Brain pericyte (primary cell): ENCODE measurements around the gene NFATC2.

ENCODE experiments used
- DNase-seq: peaks from one replicate; pipeline ENCODE4 v3.0.0-alpha.2; 2012; ENCODE audit warnings: low read depth, low spot score

The NFATC2 gene

DNA sequence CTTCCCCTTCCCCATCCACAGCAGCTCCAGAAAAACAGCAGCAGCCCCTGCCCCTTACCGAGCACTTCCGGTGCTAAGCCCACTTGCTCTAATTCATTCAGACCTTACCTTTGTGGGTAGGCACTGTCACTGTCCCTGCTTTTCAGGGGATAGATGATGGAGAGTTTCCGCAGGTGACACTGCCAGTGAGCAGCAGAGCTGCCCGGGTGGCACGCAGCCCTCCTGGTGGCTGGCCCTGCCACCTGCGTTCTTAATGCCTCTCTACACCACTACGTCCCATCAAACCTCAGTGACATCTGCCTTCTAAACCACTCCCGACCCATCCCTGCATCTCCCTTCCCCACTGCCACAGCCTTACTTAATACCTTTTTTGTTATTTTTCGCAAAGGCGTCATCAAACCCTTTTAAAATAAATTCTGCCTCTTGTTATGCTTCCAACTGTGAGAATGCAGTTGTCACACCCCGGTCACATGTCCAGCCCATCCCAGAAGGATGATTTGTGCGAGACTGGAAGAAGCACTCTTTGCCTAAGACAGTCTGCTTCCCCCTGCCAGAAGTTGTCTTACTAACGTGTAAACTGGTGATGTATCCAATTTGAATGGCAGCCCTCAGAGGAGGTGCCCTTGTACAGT lies 89.7 kb downstream of the NFATC2 start:
- DNase-seq, result no peak

DNA sequence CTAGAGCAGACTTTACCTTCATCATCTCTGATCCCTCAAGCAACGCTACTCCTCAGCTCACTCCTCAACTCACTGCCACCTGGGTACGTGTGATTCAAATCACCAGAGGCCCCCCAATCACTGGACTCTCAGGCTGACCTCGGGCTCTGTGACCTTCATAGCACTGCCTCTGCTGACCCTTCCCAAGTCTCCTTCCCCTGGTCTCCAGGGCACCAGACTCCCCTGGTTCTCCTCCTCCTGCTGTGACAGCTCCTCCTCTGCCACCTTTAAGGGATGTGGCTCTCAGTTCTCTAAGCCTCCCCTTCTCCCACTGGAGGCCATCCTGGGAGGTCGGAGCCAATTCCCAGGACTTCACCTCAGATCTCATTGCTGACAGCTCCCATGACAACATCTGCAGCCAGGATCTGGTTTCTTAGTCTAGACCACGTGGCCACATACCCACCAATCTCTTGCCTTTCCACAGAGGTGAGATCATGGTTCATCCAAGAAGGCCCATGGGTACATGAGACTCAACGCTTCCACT lies 90.4 kb downstream of the NFATC2 start:
- no peak for DNase-seq

DNA sequence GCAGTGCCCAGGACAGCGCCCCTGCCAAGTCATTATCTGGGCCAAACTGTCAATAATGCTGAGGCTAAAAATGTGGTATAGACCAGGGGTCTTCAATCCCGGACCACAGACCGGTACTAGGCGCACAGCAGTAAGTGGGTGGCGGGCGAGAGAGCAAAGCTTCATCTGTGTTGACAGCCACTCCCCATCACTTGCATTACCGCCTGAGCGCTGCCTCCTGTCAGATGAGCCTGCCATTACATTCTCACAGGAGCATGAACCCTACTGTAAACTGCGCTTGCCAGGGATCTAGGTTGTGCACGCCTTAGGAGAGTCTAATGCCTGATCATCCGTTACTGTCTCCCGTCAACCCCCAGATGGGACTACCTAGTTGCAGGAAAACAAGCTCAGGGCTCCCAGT lies 91.0 kb downstream of the NFATC2 start:
- no peak for DNase-seq

DNA sequence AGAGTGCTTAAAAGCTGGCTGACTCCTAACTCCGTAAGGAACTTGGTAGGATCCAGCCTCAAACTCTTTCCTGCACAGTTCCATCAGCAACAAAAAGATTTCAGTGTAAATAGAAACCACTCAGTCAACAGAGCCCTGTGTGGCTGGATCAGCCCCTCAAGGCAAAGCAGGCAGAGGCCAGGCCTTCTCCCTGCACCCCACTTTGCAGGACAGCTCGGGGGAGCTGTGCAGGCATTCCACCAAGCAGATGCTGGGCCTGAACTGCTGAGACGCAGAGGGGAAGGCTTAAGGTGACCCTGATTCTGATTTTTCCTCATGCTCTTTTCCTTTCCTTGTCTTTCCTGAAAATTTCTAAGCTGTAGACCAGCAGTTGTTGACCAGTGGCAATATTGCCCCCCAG lies 91.5 kb downstream of the NFATC2 start:
- no peak for DNase-seq

DNA sequence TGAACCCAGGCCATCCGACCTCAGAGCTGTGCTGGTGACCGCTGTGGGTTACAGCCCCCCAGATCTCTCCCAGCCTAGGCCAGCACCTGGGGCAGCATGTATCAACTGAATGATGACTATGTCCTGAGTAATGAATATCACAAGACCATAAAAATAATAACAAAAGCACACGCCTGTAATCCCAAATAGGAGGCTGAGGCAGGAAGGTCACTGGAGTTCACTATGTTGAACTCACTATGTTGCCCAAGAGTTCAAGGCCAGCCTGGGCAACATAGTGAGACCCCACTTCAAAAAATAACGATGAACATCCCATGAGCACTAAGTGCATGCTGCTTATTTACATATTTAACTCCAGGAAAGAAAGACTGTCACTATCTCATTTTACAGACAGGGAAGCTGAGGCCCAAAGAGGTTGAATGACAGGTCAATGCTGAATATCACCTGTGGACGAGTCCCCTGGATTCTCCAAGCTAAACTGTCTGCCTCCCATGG lies 92.3 kb downstream of the NFATC2 start:
- DNase-seq, result no peak

DNA sequence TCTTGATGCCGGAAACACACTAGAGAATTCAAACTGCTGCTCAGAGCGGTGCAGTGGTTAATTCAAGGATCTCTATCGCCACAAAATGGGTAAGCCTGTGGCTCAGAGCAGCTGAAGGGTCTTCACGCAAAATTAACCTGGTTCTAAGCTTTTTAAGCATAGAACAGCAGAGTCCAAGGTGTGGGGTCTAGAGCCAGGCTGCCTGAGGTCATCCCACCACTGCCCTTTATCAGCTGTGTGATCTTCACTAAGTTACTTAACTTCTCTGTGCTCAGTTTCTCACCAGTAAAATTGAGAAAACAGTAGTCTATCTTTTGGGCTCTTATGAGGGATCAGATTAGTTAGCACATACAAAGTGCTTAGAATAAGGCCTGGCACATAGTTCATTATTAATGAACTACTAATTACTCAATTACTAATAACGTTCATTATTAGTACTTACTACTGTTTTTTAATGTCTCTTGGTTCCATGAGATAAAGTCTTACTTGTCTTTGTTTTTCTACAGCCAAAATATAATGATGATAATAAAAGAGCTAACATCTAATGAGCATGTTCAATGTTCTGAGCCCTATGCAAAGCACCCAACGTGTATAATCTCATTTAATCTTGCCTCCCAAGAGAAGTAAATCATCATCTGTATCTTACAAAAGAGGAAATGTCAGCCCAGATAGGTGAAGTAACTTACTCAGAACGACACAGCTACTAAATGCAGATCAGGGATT lies 92.9 kb downstream of the NFATC2 start:
- DNase-seq, result no peak

DNA sequence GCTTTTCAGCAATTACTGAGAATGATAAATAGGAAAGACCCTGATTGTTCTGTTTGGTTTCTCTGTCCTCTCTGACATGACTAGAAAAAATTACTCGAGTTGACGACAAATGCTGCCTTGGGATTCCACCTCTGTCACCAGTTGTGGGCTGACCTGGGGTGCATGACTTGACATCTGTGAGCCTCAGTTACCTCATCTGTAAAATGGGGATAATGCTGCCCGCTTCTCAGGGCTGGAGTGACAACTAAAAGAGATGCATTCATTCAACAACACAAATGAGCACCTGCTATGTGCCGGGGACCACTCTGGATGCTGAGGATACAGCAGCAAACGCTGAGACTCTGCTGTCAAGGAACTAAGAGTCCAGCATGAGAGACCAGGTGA lies 94.8 kb downstream of the NFATC2 start:
- no peak for DNase-seq

DNA sequence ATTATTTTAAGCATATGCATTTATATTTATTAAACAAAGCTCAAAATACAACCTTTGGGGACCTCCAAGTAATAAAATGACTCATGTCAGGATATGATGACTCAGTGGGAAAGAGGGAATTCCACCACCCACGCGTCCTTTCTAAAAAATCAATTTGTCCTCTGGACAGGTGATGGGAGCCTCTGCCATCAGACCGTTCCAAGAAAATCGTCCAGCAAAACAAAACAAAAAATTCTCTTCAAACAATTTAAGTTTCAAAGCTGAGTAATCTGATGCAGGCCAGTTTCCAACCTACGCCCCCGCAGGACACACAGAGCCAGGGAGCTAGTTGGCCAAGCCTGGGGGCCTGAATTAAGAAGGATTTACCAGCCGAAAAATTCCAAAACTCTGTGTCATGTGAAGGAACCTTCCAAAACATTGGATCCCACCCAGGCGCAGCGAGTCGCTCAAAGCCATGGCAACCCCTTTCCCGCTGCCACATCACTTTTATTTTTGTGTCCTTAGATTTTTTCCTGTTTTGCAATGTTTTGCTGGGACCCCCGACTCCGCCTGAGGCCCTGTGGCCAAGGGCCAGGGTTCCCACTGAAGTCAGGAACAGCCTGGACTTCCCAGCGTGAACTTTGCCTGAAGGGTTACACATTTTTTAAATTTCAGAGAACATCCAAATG lies 95.3 kb downstream of the NFATC2 start:
- DNase-seq, result no peak

DNA sequence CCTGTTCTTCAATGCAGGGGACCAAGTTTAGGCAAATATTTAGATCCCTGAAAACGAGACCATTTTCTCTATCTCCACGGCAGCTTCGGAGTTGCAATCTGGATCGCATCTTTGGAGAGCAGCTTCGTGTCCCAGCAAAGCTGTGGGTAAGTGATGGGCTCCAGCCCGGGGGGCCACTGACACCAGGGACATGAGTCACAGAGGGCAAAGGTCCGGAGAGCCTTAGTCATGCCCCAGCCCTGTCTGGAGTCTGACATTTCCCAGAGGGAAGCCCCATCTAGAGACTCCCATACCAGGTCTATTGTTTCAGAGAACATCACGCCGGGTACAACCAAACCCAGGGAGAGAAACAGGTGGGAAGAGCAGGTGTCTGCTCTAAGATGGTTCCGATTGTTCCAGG lies 95.9 kb downstream of the NFATC2 start:
- DNase-seq, result no peak

DNA sequence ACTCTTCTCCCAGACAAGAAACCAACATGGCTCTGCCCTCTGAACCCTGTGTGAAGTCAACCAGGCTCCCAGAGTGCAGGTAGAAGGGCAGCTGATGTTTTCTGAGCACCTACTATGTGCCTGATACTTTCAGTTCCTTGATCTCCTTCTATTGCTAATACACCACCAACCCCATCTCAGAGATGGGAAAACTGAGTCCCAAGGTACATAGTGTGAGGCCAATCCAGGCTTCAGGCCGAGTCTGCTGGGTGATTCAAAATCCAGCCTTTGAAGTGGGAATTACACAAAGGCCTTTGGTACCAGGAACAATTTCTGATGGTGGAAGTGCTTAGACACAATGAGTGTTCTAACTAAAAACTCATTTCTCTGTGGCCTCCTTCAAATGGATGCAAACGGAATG lies 96.3 kb downstream of the NFATC2 start:
- DNase-seq, result no peak

DNA sequence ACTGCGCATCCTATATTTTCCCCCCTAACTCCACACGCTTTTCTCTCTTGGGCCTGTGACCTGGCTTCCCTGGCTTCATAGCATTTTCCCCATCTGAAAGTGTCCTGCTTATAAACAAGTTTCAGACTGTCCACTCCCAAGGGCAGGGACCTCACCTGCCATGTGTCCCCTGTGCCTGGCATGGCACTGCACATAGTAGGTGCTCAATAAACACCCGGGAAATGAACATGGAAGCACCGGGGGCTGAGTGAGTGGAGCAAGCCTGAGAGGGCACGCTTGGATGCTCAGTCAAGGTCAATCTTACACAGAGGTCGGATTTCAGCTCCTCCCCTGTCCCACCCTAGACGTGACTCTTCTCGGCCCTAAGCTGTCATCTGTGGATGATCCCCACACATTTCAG lies 96.9 kb downstream of the NFATC2 start:
- DNase-seq, result no peak

DNA sequence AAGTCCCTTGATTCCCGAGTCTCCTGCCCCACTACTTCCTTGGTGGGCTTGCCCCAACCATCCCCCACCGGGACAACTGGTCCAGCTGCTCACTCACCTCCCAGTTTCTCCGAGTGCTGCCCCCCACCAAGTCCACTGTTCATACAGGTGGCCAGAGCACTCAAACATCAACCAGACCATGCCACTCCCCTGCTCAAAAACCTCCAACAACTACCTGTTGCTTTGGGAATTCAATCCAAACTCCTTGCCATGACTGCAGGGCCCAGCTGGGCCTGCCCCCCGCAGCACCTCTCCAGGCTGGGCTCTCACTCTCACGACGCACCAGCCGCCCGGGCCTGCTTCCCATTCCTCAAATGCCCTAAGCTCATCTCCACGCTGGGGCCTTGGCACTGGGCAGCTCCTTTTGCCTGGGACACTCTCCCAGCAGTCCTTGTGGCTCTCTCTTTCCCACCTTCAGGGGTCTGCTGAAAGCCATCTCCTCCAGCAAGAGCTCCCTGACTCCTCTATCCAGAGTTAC lies 97.5 kb downstream of the NFATC2 start:
- no peak for DNase-seq

DNA sequence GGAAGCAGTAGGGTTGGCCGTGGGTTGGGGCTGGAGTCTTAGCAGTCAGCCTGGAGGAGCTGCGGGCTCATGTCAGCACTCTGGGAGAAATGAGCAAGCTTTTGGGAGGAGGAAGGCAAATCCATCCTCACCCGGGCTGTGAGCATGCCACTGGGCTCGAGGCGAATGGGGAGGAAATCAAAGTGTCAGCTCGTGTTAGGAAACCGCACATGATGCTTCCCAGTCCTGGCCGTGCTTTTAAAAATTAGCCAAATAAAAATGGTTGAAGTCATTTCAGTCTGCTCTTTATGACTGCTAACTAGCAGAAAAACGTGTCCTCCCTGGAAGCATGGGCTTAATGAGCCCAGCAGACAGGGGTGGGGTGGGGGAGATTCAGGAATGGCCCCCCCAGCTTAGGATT lies 98.1 kb downstream of the NFATC2 start:
- no peak for DNase-seq

DNA sequence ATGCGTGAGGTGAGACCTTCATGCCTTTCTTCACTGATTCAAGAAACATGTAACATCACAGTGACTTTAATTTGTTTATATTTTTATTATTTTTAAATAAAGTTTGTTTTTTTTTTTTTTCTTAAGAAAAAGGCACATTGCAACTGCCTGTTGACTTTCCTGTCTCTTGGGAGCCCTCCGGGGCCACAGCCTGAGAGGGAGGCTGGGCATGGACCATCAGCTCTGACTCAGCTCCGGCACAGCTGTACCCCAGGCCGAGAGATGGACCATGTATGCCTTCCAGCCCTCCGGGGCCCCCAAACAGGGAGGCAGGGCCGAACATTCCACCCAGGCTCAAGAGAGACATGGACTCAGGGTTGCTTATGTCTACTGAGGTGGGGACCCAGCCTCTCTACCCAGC lies 99.9 kb downstream of the NFATC2 start:
- DNase-seq, result no peak

DNA sequence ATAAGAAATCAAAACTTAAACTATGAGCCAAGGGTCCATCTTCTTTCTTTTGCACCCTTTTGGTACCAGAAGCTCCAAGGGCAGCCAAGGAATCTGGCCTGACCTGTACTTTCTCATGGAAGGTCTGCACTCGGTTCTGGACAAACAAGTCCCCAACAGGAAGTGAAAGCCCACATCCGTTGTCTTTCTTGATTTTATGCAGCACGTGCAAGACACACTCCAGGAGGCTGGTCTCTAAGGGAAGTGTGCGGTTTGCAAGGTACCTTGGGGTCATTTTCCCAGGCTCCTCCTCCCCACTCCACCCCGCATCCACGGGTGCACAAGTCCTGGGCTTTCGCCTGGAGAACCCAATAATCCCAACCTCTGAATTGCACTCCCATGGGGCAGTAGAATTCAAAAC lies 101.9 kb downstream of the NFATC2 start:
- DNase-seq, result no peak

DNA sequence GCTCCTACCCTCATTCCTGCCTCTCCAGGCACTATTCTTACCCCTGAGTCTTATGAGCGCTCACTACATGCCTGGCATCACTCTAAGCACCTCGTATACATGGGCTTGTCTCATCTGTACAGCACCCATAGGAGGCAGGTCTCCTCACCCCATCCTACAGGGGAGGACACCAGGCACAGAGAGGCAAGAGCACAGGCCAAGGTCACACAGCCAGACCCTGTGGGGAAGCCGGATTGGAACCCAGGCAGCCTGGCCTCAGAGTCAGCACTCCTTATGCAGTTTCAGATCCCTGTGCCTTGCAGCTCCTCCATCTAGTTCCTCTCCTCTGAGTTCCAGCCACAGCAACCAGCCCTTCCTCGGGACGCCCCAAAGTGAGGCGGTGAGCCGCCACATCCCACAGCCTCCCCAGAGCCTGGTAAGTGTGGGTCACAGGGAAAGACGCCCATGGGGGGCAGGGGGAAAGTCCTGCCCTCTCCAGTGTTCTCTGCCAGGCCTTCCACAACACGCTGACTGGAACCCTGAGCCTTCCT lies 103.3 kb downstream of the NFATC2 start:
- no peak for DNase-seq

DNA sequence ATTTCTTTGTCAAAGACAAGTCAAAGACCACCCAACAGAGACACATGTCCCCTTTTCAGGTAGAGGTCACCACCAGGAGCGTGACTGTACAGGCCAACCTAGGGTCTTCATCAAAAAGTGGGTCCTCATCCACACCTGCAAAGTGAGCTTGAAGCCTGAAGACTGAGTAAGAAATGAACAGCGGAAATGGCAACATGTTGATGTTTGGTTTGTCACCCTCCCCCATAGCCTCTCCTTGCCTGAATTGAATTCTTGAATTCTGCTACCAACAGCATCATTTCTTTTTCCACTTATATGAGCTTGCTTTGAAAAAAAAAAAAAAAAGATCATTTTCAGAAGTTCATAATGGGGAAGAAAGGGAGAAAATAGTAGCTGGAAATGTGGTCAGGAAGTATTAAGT lies 104.4 kb downstream of the NFATC2 start:
- no peak for DNase-seq

DNA sequence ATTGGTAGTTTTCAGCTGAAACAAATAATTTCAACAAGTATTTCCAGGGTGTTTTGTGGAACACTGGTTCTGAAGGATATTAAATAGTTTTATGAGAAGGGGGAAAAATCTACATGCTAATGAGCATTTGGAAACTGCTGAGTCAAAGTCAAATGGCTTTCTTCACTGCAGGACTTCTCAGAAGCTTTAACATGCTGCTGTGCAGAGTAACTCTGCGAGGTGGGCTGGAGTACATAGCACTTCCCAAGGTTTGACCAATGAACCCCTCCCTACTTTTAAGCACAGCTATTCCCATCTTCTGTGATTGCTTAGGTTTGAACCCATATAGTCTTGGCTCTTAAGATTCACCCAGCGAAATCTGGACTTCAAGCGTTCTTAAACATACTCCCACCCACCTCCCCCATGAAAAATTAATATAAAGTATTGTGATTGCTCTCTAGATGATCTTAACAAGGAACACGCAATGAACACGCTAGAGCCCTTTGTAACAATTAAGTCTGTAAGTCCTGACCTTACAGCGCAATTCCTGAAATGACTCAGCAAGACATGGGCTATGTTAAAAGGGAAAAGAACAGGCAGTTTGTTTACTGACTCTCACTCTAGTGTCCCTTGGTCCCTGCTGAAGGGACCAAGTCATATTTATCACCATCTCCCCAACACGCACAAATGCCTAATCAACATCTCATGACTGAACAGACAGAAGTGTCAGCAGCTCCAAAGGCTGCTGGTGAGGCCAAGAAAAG lies 105.2 kb downstream of the NFATC2 start:
- no peak for DNase-seq

DNA sequence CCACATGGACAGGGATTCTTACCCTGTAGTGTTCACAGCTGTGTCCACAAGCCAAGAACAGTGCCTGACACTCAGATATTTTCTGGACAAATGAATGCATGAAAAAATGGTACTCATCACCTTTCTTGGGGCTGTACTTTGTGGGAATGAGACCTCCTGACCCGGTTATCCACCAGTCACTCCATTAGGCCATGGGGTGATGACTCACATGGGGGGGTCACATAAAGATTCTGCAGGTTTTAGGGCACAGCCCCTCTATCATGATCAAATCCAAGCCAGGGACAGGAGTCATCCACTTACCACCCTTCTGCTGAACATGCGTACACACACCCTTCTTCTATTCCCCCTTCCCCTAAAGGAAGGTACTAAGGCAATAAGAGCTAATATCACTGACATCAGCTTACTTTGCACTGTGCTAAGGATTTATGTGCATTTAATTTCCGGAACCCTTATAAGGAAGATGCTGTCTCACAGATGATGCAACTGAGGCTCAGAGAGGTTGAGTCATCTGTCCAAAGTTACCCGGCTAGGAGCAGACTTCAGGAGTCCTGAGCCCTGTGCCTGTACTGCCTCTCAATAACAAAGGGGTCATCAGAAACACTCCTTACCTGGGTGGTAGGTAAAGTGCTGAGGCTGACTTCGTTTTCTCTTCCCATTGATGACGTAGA lies 107.8 kb downstream of the NFATC2 start:
- DNase-seq, result no peak

DNA sequence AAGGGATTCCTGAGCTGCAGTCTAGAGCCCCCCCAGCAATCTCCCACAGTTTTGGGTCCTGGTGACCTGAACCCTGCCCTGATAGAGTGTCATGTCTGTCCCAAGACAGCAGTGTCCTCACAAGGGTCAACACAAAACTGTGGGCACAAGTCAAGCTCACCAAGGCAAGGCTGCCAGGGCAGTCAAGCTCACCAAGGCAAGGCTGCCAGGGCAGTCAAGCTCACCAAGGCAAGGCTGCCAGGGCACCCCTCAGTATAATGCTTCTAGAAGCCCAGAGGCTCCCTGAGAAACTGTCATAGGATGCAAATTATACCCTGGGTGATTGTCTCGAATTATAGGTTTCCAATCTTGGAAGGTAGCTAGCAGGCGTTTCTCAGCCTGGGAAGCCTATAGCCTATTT lies 108.5 kb downstream of the NFATC2 start:
- no peak for DNase-seq

DNA sequence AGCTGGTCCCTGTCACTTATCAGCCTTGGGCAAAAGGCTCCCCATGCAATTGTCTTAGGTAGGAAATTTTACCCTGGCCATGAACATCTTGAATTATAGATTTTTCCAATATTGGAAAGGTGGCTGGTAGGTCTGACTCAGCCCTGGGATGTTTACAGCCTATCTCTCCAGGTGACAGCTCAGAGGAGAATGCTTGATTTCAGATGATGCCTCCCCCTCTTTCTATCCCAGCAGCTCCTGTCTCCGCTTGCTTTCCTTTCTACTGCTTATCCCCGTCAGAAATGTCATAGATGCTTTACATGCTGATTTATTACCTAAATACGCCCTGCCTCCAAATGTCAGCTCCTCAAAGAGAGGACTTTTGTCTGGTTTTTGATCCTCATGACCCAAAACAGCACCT lies 109.6 kb downstream of the NFATC2 start:
- DNase-seq, result no peak
